IMR-90 (cell line): ENCODE results near the gene PSMC3. TPM values are rescaled to one million over a fixed set of nuclear protein-coding genes. Genes with fewer than 3 reads are reported as not detected.
A peak's percentile ranks its signal among the peaks of the same experiment; 100 is the strongest.

ENCODE experiments used
- ATAC-seq: fragments of 200-7000 bp; cut with Tn5 transposase; 2 replicates; pipeline ENCODE4 v1.9.1; 2020; ENCODE audit warnings: low read depth, mild to moderate bottlenecking, moderate library complexity
- BruUV-seq: library from RNA; stranded (reverse); fragments of 400-500 nt; replicated peaks from 2 replicates; lab custom pipeline; 2021; lab: Mats Ljungman, UMichigan
- CTCF ChIA-PET: fragments of 300-600 bp; formaldehyde crosslinking; extraction: SDS; loops from one replicate; lab custom pipeline; 2021; ENCODE audit warnings: antibody characterized with exemption; lab: Yijun Ruan, JAX
- POLR2A ChIA-PET: fragments of 300-600 bp; sonication (Branson Sonifier 250); formaldehyde crosslinking; loops from one replicate; lab custom pipeline; 2022; ENCODE audit warnings: antibody characterized with exemption; ENCODE audit not compliant: unreplicated experiment; lab: Charles Lee
- DNase-seq: peaks from one replicate; pipeline ENCODE4 v3.0.0; 2013
- H2AFZ ChIP-seq: replicated peaks from 2 replicates; pipeline ENCODE3; 2013; ENCODE audit warnings: low read length, mild to moderate bottlenecking; ENCODE audit not compliant: poor library complexity
- H2AK5ac ChIP-seq: 2 replicates; pipeline ENCODE4 v1.6.1; 2013; ENCODE audit warnings: low read depth, low read length, inconsistent platforms
- H2AK9ac ChIP-seq: replicated peaks from 2 replicates; pipeline ENCODE3; 2013; ENCODE audit warnings: mild to moderate bottlenecking, low read depth, low read length, moderate library complexity; ENCODE audit not compliant: poor library complexity
- H2BK120ac ChIP-seq: 2 replicates; pipeline ENCODE4 v1.6.1; 2013; ENCODE audit warnings: low read depth, low read length, inconsistent platforms
- H2BK15ac ChIP-seq: 3 replicates; pipeline ENCODE4 v1.6.1; 2013; ENCODE audit warnings: low read depth, low read length, inconsistent platforms
- H2BK20ac ChIP-seq: 2 replicates; pipeline ENCODE4 v1.6.1; 2013; ENCODE audit warnings: low read depth, mild to moderate bottlenecking, inconsistent platforms, low read length, moderate library complexity
- H2BK5ac ChIP-seq: 2 replicates; pipeline ENCODE4 v1.6.1; 2013; ENCODE audit warnings: mild to moderate bottlenecking, low read depth, low read length, inconsistent platforms; ENCODE audit not compliant: poor library complexity, severe bottlenecking
- H3K14ac ChIP-seq: replicated peaks from 2 replicates; pipeline ENCODE4 v1.6.1; 2013; ENCODE audit warnings: low read depth, low read length, inconsistent platforms
- H3K18ac ChIP-seq: 2 replicates; pipeline ENCODE4 v1.6.1; 2013; ENCODE audit warnings: low read depth, low read length, control low read depth
- H3K23ac ChIP-seq: 2 replicates; pipeline ENCODE4 v1.6.1; 2013; ENCODE audit warnings: low read depth, low read length, inconsistent platforms
- H3K27ac ChIP-seq: 2 replicates; pipeline ENCODE4 v1.5.1; 2013; ENCODE audit warnings: mild to moderate bottlenecking, control low read depth, low read length; ENCODE audit not compliant: insufficient read depth
- H3K27me3 ChIP-seq: 2 replicates; pipeline ENCODE4 v1.6.1; 2013; ENCODE audit warnings: low read length; ENCODE audit not compliant: control insufficient read depth, insufficient read depth
- H3K36me3 ChIP-seq: 2 replicates; pipeline ENCODE4 v1.6.1; 2013; ENCODE audit warnings: low read length, mixed read lengths; ENCODE audit not compliant: control insufficient read depth, insufficient read depth
- H3K4ac ChIP-seq: 2 replicates; pipeline ENCODE4 v1.6.1; 2013; ENCODE audit warnings: low read depth, low read length, inconsistent platforms
- H3K4me1 ChIP-seq: 2 replicates; pipeline ENCODE4 v1.6.1; 2013; ENCODE audit warnings: low read length, mixed read lengths; ENCODE audit not compliant: control insufficient read depth, insufficient read depth
- H3K4me2 ChIP-seq: 2 replicates; pipeline ENCODE4 v1.6.1; 2013; ENCODE audit warnings: low read depth, mild to moderate bottlenecking, control low read depth, low read length, moderate library complexity
- H3K4me3 ChIP-seq: 2 replicates; pipeline ENCODE4 v1.5.1; 2013; ENCODE audit warnings: low read depth, mild to moderate bottlenecking, control low read depth, low read length, moderate library complexity; ENCODE audit not compliant: insufficient read depth
- H3K56ac ChIP-seq: 2 replicates; pipeline ENCODE4 v1.6.1; 2013; ENCODE audit warnings: low read length, inconsistent platforms; ENCODE audit not compliant: insufficient read depth; ENCODE audit errors: extremely low read depth
- H3K79me1 ChIP-seq, 2 experiments: 2 replicates each; pipeline ENCODE4 v1.6.1; 2013; ENCODE audit warnings: low read length in 2 of 2, inconsistent platforms in 1 of 2, low read depth in 1 of 2
- H3K9ac ChIP-seq: 2 replicates; pipeline ENCODE4 v1.6.1; 2013; ENCODE audit warnings: low read depth, low read length, control low read depth
- H3K9me1 ChIP-seq: 2 replicates; pipeline ENCODE4 v1.6.1; 2013; ENCODE audit warnings: low read length, inconsistent platforms; ENCODE audit not compliant: insufficient read depth
- H3K9me3 ChIP-seq: 2 replicates; pipeline ENCODE4 v1.6.1; 2013; ENCODE audit warnings: low read length; ENCODE audit not compliant: control insufficient read depth, insufficient read depth
- H4K20me1 ChIP-seq: 2 replicates; pipeline ENCODE4 v1.6.1; 2013; ENCODE audit warnings: low read length, inconsistent platforms; ENCODE audit not compliant: insufficient read depth
- H4K5ac ChIP-seq: 2 replicates; pipeline ENCODE4 v1.6.1; 2013; ENCODE audit warnings: mild to moderate bottlenecking, low read depth, low read length, control low read depth
- H4K8ac ChIP-seq, 2 experiments: 2 replicates each; pipeline ENCODE4 v1.6.1; 2013; ENCODE audit warnings: low read depth in 2 of 2, low read length in 2 of 2, control low read depth in 1 of 2, inconsistent platforms in 1 of 2
- H4K91ac ChIP-seq: 2 replicates; pipeline ENCODE4 v1.6.1; 2013; ENCODE audit warnings: low read depth, low read length, inconsistent platforms; ENCODE audit not compliant: insufficient read depth
- BHLHE40 ChIP-seq: fragments of 150-350 bp; IDR thresholded peaks from 2 replicates; pipeline ENCODE4 v1.6.1; 2016; ENCODE audit warnings: mild to moderate bottlenecking, low read depth, low read length
- CEBPB ChIP-seq: IDR thresholded peaks from 2 replicates; pipeline ENCODE4 v1.6.1; 2012; ENCODE audit warnings: low read depth, low read length, improper control_type of control experiment
- CHD1 ChIP-seq: IDR thresholded peaks from 2 replicates; pipeline ENCODE4 v1.6.1; 2012; ENCODE audit warnings: low read depth, low read length, improper control_type of control experiment
- ELK1 ChIP-seq: fragments of 150-350 bp; IDR thresholded peaks from 2 replicates; pipeline ENCODE4 v1.6.1; 2016; ENCODE audit warnings: low read depth, mild to moderate bottlenecking, low read length, moderate library complexity, borderline replicate concordance
- FOS ChIP-seq: fragments of 150-350 bp; IDR thresholded peaks from 2 replicates; pipeline ENCODE4 v1.6.1; 2016; ENCODE audit warnings: low read depth, low read length
- MAZ ChIP-seq: IDR thresholded peaks from 2 replicates; pipeline ENCODE4 v1.6.1; 2012; ENCODE audit warnings: low read depth, mild to moderate bottlenecking, low read length, improper control_type of control experiment, moderate library complexity, borderline replicate concordance
- MXI1 ChIP-seq: IDR thresholded peaks from 2 replicates; pipeline ENCODE4 v1.6.1; 2012; ENCODE audit warnings: low read depth, mild to moderate bottlenecking, low read length, moderate library complexity, borderline replicate concordance
- NFE2L2 ChIP-seq: fragments of 150-350 bp; IDR thresholded peaks from 2 replicates; pipeline ENCODE4 v1.6.1; 2016; ENCODE audit warnings: low read depth, mild to moderate bottlenecking, low read length
- POLR2A ChIP-seq: IDR thresholded peaks from 2 replicates; pipeline ENCODE4 v1.6.1; 2012; ENCODE audit warnings: mild to moderate bottlenecking, low read depth, low read length
- RAD21 ChIP-seq: IDR thresholded peaks from 2 replicates; pipeline ENCODE4 v1.6.1; 2012; ENCODE audit warnings: low read length, improper control_type of control experiment
- RCOR1 ChIP-seq: IDR thresholded peaks from 2 replicates; pipeline ENCODE4 v1.6.1; 2012; ENCODE audit warnings: mild to moderate bottlenecking, low read length, improper control_type of control experiment; ENCODE audit not compliant: insufficient replicate concordance
- RFX5 ChIP-seq: IDR thresholded peaks from 2 replicates; pipeline ENCODE4 v1.8.0; 2012; ENCODE audit warnings: low read depth, mild to moderate bottlenecking, low read length, moderate library complexity
- SMC3 ChIP-seq: fragments of 150-350 bp; IDR thresholded peaks from 2 replicates; pipeline ENCODE4 v1.6.1; 2016; ENCODE audit warnings: low read depth, mild to moderate bottlenecking, antibody characterized with exemption, low read length, moderate library complexity
- WGBS, 2 experiments: methylation state at CpG; one replicate each; pipeline versions ENCODE4 v1.1.5 to v1.1.7; 2013; ENCODE audit warnings: missing lambda C conversion rate in 2 of 2; ENCODE audit not compliant: insufficient read length in 1 of 2; ENCODE audit errors: extremely low coverage in 2 of 2; 5-methylcytosine and 5-hydroxymethylcytosine counted together
- dilution Hi-C: fragments of 300-500 bp; cut with HindIII; formaldehyde crosslinking; loops from one replicate; pipeline ENCODE4 v1.14.3; 2018; ENCODE audit warnings: low sequenced_read_pairs; ENCODE audit not compliant: unreplicated experiment
- in situ Hi-C: fragments of 300-500 bp; cut with MboI; formaldehyde crosslinking; loops from 3 replicates; pipeline ENCODE4 v1.14.3; 2019; ENCODE audit warnings: low sequenced_read_pairs, inconsistent platforms, mixed read lengths
- intact Hi-C: fragments of 100-400 bp; cut with micrococcal nuclease; formaldehyde crosslinking; loops from 2 replicates; pipeline ENCODE4 v1.10.0; 2022
- polyA plus RNA-seq, 3 experiments: library from polyadenylated mRNA; depleted of rRNA; stranded (reverse); fragments of >200 nt; gene quantifications; 2 replicates each; pipeline ENCODE4 v1.2.3, GENCODE V29; 2012; ENCODE audit warnings: low replicate concordance in 1 of 3
- total RNA-seq: library from RNA; depleted of rRNA; stranded (reverse); fragments of >200 nt; gene quantifications from 2 replicates; pipeline ENCODE4 v1.2.3, GENCODE V29; 2012
- TF ChIP-seq, protein P1 (sequence below): conservative IDR thresholded peaks from 2 replicates; pipeline ENCODE4 v1.5.1; 2012; ENCODE audit warnings: mild to moderate bottlenecking, low read depth, low read length, improper control_type of control experiment

PSMC3 gene
- total and polyA plus RNA-seq, 2 of the 4 experiments (the other 2 are of a cell fraction), result 238 to 253 TPM

DNA sequence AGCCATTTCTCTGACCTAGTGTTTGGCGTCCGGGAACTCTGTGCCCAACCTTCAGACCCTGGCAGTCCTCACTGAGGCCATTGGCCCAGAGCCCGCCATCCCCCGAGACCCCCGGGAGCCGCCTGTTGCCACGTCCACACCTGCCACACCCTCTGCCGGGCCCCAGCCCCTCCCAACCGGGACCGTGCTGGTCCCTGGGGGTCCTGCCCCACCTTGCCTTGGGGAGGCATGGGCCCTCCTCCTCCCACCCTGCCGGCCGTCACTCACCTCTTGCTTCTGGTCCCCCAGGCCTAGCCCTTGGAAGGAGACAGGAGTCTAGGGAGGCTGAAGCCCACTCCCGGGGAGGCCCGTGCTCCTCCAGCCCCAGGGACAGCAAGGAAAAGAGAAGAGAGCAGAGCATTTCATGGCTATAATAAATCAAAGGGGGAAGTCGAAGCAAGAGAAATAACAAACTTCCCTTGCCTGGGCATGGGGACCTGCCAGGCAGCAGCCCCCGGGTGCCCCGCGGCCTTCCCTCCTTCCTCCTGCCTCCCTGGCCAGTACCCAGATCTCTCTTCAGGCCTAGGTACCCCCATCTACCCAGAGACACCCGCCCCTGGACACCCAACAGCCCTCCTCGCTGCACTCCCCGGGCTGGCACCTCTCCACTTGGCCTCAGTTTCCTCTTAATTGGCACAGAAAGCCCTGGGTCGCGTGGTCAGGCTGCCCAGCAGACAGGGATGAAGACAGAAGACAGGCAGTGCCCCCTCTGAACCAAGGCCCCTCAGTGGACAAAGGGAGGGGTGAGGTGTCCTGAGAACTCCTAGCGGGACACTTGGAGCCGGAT, 30.8 kb downstream of the PSMC3 start:
- H4K91ac ChIP-seq, result no peak overlapping the region
- no peak overlapping the region for H3K4ac ChIP-seq
- no peaks in the 10 kb centered on the region for H4K20me1 ChIP-seq
- H3K36me3 ChIP-seq, result no peaks in the 10 kb centered on the region
- H2BK120ac ChIP-seq, result no peak overlapping the region
- no peak for DNase-seq
- H2AFZ ChIP-seq, result peak overlapping the region; percentile 58
- no peak overlapping the region for H2BK20ac ChIP-seq
- no peaks in the 10 kb centered on the region for H3K79me1 ChIP-seq
- intact Hi-C loops, result no loop called here
- H2AK5ac ChIP-seq, result no peak overlapping the region
- in situ Hi-C loops, result no loop called here
- ATAC-seq, result no peak
- no peak overlapping the region for H4K5ac ChIP-seq
- no peak overlapping the region for H3K27ac ChIP-seq
- POLR2A ChIA-PET, result no interaction called here
- peaks cover 15% of the 10 kb centered on the region for H3K4me1 ChIP-seq
- no peaks in the 10 kb centered on the region for H3K27me3 ChIP-seq
- BruUV-seq, result no TSS peak
- H3K14ac ChIP-seq, result no peak overlapping the region
- H3K23ac ChIP-seq, result no peak overlapping the region
- dilution Hi-C loops, result no loop called here
- H4K8ac ChIP-seq, result no peak overlapping the region
- H3K9me3 ChIP-seq, result no peaks in the 10 kb centered on the region
- H3K9me1 ChIP-seq, result peaks cover 6% of the 10 kb centered on the region
- H2BK15ac ChIP-seq, result no peak overlapping the region
- H3K18ac ChIP-seq, result no peak overlapping the region
- 95% methylated on average over 10 of the region's 25 CpGs; no CpG with 5 or more reads in 1 of the 2 experiments for WGBS, 2 experiments
- no peak overlapping the region for H3K4me3 ChIP-seq
- H2AK9ac ChIP-seq, result peak overlapping the region; percentile 55
- no peak overlapping the region for H2BK5ac ChIP-seq
- TF ChIP-seq MAZ (no peak), BHLHE40 (no peak), RCOR1 (no peak), CHD1 (no peak), ELK1 (no peak), POLR2A (no peak), FOS (no peak), SMC3 (no peak), MXI1 (no peak), RFX5 (no peak), RAD21 (no peak), NFE2L2 (no peak), CEBPB (no peak)
- TF ChIP-seq, protein P1, sequence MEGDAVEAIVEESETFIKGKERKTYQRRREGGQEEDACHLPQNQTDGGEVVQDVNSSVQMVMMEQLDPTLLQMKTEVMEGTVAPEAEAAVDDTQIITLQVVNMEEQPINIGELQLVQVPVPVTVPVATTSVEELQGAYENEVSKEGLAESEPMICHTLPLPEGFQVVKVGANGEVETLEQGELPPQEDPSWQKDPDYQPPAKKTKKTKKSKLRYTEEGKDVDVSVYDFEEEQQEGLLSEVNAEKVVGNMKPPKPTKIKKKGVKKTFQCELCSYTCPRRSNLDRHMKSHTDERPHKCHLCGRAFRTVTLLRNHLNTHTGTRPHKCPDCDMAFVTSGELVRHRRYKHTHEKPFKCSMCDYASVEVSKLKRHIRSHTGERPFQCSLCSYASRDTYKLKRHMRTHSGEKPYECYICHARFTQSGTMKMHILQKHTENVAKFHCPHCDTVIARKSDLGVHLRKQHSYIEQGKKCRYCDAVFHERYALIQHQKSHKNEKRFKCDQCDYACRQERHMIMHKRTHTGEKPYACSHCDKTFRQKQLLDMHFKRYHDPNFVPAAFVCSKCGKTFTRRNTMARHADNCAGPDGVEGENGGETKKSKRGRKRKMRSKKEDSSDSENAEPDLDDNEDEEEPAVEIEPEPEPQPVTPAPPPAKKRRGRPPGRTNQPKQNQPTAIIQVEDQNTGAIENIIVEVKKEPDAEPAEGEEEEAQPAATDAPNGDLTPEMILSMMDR, result no peak
- CTCF ChIA-PET, result no interaction called here
- no peak overlapping the region for H3K4me2 ChIP-seq
- no peak overlapping the region for H3K9ac ChIP-seq
- H3K56ac ChIP-seq, result no peak overlapping the region
